ENCODE measurements around the gene JAML.
"Not testable (repeated sequence)": the region's sequence is repeated elsewhere in the genome, so short reads cannot be mapped to it uniquely, and the experiment has no call there.

JAML gene

DNA sequence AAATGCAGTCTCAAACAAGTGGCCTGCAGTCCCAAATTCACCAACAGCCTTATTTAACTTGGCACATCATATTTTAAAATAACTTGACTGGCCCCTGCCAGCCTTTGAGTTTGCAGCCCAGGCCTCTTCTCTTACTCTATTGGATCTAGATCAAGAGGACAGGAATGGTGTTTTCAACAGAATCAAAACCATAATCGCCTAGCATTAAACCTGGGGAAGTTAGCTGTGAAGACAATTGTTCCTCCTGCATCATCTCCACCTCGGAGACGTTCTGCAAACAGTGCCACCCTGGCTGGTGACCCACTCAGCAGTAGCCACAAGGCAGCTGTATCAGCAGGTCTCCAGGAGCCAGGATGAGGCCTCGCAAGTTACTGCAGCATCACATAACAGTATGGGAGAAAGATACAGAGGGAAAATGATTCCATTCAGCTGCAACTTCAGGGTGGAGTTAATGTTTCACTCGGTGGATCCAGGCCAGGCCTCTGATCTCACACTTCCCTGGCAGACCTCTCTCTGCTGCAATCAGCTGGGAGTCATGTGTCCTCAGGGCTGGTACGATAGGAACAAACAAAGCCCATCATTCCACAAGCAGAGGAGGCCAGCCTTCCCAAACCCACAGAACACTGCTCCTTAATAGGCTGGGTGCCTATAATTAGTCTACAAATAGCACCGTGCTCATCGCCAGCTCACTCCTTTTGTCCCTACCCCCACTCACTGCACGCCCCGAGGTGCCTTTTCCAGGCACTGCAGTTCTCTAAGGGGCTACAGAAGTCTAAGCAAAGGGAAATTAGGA is 29.8 kb downstream of the JAML start:
- TF ChIP-seq, protein P1, sequence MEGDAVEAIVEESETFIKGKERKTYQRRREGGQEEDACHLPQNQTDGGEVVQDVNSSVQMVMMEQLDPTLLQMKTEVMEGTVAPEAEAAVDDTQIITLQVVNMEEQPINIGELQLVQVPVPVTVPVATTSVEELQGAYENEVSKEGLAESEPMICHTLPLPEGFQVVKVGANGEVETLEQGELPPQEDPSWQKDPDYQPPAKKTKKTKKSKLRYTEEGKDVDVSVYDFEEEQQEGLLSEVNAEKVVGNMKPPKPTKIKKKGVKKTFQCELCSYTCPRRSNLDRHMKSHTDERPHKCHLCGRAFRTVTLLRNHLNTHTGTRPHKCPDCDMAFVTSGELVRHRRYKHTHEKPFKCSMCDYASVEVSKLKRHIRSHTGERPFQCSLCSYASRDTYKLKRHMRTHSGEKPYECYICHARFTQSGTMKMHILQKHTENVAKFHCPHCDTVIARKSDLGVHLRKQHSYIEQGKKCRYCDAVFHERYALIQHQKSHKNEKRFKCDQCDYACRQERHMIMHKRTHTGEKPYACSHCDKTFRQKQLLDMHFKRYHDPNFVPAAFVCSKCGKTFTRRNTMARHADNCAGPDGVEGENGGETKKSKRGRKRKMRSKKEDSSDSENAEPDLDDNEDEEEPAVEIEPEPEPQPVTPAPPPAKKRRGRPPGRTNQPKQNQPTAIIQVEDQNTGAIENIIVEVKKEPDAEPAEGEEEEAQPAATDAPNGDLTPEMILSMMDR (conservative IDR thresholded peaks at IDR 0.05; ENCODE audit: control insufficient read depth, insufficient read depth, low read depth, low read length): no peak
- H3K4me3 ChIP-seq (ENCODE audit: control insufficient read depth, low read depth, low read length): no peak overlapping the region
- DNase-seq (ENCODE audit: low read depth): peak; percentile 77

GRCh38 chr11:118193910-118194566 is 30.8 kb downstream of the JAML start:
- TF ChIP-seq, protein P1 (conservative IDR thresholded peaks at IDR 0.05; ENCODE audit: control insufficient read depth, insufficient read depth, low read depth, low read length): no peak

DNA sequence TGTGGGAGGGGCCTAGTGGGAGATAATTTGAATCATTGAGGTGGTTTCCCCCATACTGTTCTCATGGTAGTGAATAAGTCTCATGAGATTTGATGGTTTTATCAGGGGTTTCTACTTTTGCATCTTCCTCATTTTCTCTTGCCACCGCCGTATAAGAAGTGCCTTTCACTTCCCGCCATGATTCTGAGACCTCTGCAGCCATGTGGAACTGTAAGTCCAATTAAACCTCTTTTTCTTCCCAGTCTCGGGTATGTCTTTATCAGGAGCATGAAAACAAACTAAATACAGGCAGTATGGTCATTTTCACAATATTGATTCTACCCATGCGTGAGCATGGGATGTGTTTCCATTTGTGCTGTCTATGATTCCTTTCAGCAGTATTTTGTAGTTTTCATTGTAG is 32.0 kb downstream of the JAML start:
- not testable (repeated sequence) for DNase-seq (ENCODE audit: low read depth); H3K4me3 ChIP-seq (ENCODE audit: control insufficient read depth, low read depth, low read length)

More at GRCh38 chr11:118193910-118194566, 30.8 kb downstream of the JAML start:
- H3K4me3 ChIP-seq (ENCODE audit: control insufficient read depth, low read depth, low read length): no peak overlapping the region
- no peak for DNase-seq (ENCODE audit: low read depth)

GRCh38 chr11:118190942-118191506 is 33.8 kb downstream of the JAML start:
- H3K4me3 ChIP-seq (ENCODE audit: control insufficient read depth, low read depth, low read length); DNase-seq (ENCODE audit: low read depth): not testable (repeated sequence)

DNA sequence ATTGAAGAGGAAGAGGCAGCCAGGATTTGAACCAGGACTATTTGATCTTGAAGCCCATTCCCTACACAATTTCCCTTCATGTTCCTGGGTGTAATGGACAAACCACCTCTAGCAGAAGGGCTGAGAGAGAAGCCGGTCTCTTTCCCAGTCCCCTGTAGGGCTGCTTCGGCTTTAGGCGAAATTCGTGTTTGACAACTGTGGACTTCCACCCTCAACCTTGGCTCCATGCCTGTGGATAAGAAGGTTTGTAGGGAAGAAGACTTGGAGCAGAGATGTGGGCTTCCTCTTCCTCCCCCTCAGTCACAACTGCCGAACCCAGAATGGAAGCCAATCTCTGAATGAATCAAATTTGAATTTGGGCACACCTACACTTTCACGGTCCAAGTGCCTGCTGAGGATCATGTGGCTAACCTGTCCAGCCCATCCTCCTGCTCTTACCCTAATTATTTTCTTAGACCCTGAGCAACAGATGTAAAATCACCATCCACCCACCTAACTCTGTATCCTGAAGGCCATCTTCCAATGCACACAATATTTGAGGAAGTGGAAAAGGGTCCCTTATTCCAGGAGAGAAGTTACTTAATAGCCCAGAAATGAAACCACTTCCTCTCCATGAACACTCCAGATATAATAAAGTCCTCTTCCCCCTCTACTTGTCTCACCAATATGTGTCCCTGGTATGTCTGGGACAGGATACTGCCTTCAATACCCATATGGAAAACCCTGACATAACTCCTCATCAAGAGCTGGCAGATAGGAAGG is 38.3 kb downstream of the JAML start:
- no peak for DNase-seq (ENCODE audit: low read depth)
- TF ChIP-seq, protein P1 (conservative IDR thresholded peaks at IDR 0.05; ENCODE audit: control insufficient read depth, insufficient read depth, low read depth, low read length): no peak
- no peak overlapping the region for H3K4me3 ChIP-seq (ENCODE audit: control insufficient read depth, low read depth, low read length)

- no peak for DNase-seq (ENCODE audit: low read depth)
- TF ChIP-seq, protein P1 (conservative IDR thresholded peaks at IDR 0.05; ENCODE audit: control insufficient read depth, insufficient read depth, low read depth, low read length): no peak
These were observed 39.8 kb downstream of the JAML start for GRCh38 chr11:118184784-118185579.

GRCh38 chr11:118183691-118184090 is 41.1 kb downstream of the JAML start:
- not testable (repeated sequence) for H3K4me3 ChIP-seq (ENCODE audit: control insufficient read depth, low read depth, low read length); DNase-seq (ENCODE audit: low read depth)

More at GRCh38 chr11:118184784-118185579, 39.8 kb downstream of the JAML start:
- H3K4me3 ChIP-seq (ENCODE audit: control insufficient read depth, low read depth, low read length): no peak overlapping the region
